WTC11 (cell line): ENCODE data around the gene NQO1. TPM values are rescaled to one million over a fixed set of nuclear protein-coding genes. Genes with fewer than 3 reads are reported as not detected.

Experiments
- ATAC-seq: fragments of 200-7000 bp; cut with Tn5 transposase; 2 replicates; pipeline ENCODE4 v1.10.0; 2021; ENCODE audit warnings: mild to moderate bottlenecking, moderate library complexity
- CTCF ChIA-PET: fragments of 300-600 bp; sonication (Branson Sonifier 250); formaldehyde crosslinking; loops from one replicate; lab custom pipeline; 2021; ENCODE audit warnings: antibody characterized with exemption; lab: Charles Lee
- POLR2A ChIA-PET: fragments of 350-600 bp; sonication (Branson Sonifier 250); formaldehyde crosslinking; loops from one replicate; lab custom pipeline; 2021; ENCODE audit warnings: antibody characterized with exemption; lab: Charles Lee
- DNase-seq: peaks from one replicate; pipeline ENCODE4 v3.0.0; 2021; ENCODE audit warnings: low spot score
- H3K27ac Mint-ChIP-seq: 2 replicates; pipeline ENCODE4 v1.8.0; 2021; ENCODE audit warnings: mixed read lengths
- H3K27me3 Mint-ChIP-seq: 2 replicates; pipeline ENCODE4 v1.8.0; 2021; ENCODE audit warnings: low read depth, mild to moderate bottlenecking, moderate library complexity, mixed read lengths
- H3K36me3 Mint-ChIP-seq: 2 replicates; pipeline ENCODE4 v1.8.0; 2021; ENCODE audit warnings: mixed read lengths
- H3K4me1 Mint-ChIP-seq: 2 replicates; pipeline ENCODE4 v1.8.0; 2022; ENCODE audit warnings: mixed read lengths
- H3K4me3 Mint-ChIP-seq: 2 replicates; pipeline ENCODE4 v1.8.0; 2021; ENCODE audit warnings: mild to moderate bottlenecking, moderate library complexity, mixed read lengths
- H3K9me3 Mint-ChIP-seq: 2 replicates; pipeline ENCODE4 v1.8.0; 2021; ENCODE audit warnings: mixed read lengths
- AFF4 ChIP-seq: sonication (generic); formaldehyde crosslinking; IDR thresholded peaks from 2 replicates; pipeline ENCODE4 v1.8.1; 2023; ENCODE audit warnings: mild to moderate bottlenecking, missing genetic modification reagents, borderline replicate concordance
- E2F4 ChIP-seq: sonication (generic); formaldehyde crosslinking; IDR thresholded peaks from 2 replicates; pipeline ENCODE4 v1.8.1; 2022; ENCODE audit warnings: low read depth, mild to moderate bottlenecking, moderate library complexity, missing genetic modification reagents, borderline replicate concordance
- FOXP4 ChIP-seq: sonication (generic); formaldehyde crosslinking; IDR thresholded peaks from 2 replicates; pipeline ENCODE4 v1.8.0; 2022; ENCODE audit warnings: mild to moderate bottlenecking, missing genetic modification reagents
- HMGXB4 ChIP-seq: sonication (generic); formaldehyde crosslinking; IDR thresholded peaks from 2 replicates; pipeline ENCODE4 v1.8.1; 2023; ENCODE audit warnings: mild to moderate bottlenecking, moderate library complexity, missing genetic modification reagents
- IRF2 ChIP-seq: sonication (generic); formaldehyde crosslinking; IDR thresholded peaks from 2 replicates; pipeline ENCODE4 v1.8.0; 2022; ENCODE audit warnings: low read depth, missing genetic modification reagents, borderline replicate concordance
- RELA ChIP-seq: sonication (generic); formaldehyde crosslinking; IDR thresholded peaks from 2 replicates; pipeline ENCODE4 v1.8.1; 2022; ENCODE audit warnings: missing genetic modification reagents, mild to moderate bottlenecking, borderline replicate concordance
- STAT6 ChIP-seq: sonication (generic); formaldehyde crosslinking; conservative IDR thresholded peaks from 2 replicates; pipeline ENCODE4 v1.8.1; 2023; ENCODE audit warnings: mild to moderate bottlenecking, low read depth, missing genetic modification reagents, moderate library complexity
- TEAD1 ChIP-seq: sonication (generic); formaldehyde crosslinking; IDR thresholded peaks from 2 replicates; pipeline ENCODE4 v1.8.0; 2022; ENCODE audit warnings: mild to moderate bottlenecking, missing genetic modification reagents
- TP53 ChIP-seq: sonication (generic); formaldehyde crosslinking; IDR thresholded peaks from 2 replicates; pipeline ENCODE4 v1.8.1; 2023; ENCODE audit warnings: mild to moderate bottlenecking, missing genetic modification reagents
- USF1 ChIP-seq: sonication (generic); formaldehyde crosslinking; IDR thresholded peaks from 2 replicates; pipeline ENCODE4 v1.8.0; 2022; ENCODE audit warnings: mild to moderate bottlenecking, missing genetic modification reagents
- ZNF512 ChIP-seq: sonication (generic); formaldehyde crosslinking; IDR thresholded peaks from 2 replicates; pipeline ENCODE4 v1.8.1; 2022; ENCODE audit warnings: missing genetic modification reagents, borderline replicate concordance
- ZSCAN18 ChIP-seq: fragments of 250-450 bp; sonication (Bioruptor Pico); IDR thresholded peaks from 2 replicates; pipeline ENCODE4 v2.1.2; 2022; ENCODE audit warnings: mild to moderate bottlenecking, moderate library complexity
- total RNA-seq: library from RNA; stranded (reverse); gene quantifications from 3 replicates; pipeline ENCODE4 v1.2.3, GENCODE V29; 2021

NQO1 gene
- total RNA-seq, 1 experiment from 2014 or later, result 38.9 TPM

GRCh38 chr16:69771651-69771967, 45.2 kb upstream of the NQO1 start (continued):
- TF ChIP-seq AFF4 (CRISPR knock-in tag) (no peak), RELA (CRISPR knock-in tag) (no peak), STAT6 (no peak), USF1 (CRISPR knock-in tag) (no peak), ZNF512 (CRISPR knock-in tag) (no peak)

GRCh38 chr16:69769404-69769803, 43.0 kb upstream of the NQO1 start:
- ChIA-PET POLR2A (interaction anchor here (0.7 kb wide), 1 partner anchor 8 kb away, joined by 4 read pairs; no protein-coding TSS in a partner anchor), CTCF (interaction anchor here (0.7 to 1.8 kb wide), 2 partner anchors 11 to 14 kb away, joined by 3 to 7 read pairs; partner anchors contain the start of gene NOB1)
- Mint-ChIP-seq H3K27me3 (no peaks in the 10 kb centered on the region), H3K4me3 (no peak overlapping the region), H3K36me3 (peaks cover 8% of the 10 kb centered on the region), H3K4me1 (no peaks in the 10 kb centered on the region; the same call in 1 of the 2 replicates), H3K9me3 (peaks cover 10% of the 10 kb centered on the region), H3K27ac (no peak overlapping the region)
- DNase-seq, result no peak
- TF ChIP-seq E2F4 (CRISPR knock-in tag) (no peak), IRF2 (no peak), TP53 (CRISPR knock-in tag) (no peak), FOXP4 (CRISPR knock-in tag) (no peak), HMGXB4 (no peak), TEAD1 (CRISPR knock-in tag) (no peak), ZSCAN18 (CRISPR knock-in tag) (no peak)
- TF ChIP-seq, all 79 proteins: peak for 0
- ATAC-seq, result no peak
